Activated CD8-positive, alpha-beta T cell treated with anti-CD3 and anti-CD28 coated beads for 36 hours (primary cell): ENCODE measurements around the gene GPR137. TPM values are rescaled to one million over a fixed set of nuclear protein-coding genes. Genes with fewer than 3 reads are reported as not detected.

Experiments used
- ATAC-seq: fragments of 200-7000 bp; cut with Tn5 transposase; one replicate; pipeline ENCODE4 v1.10.0; 2021; ENCODE audit warnings: mild to moderate bottlenecking, moderate library complexity
- CTCF ChIA-PET: fragments of 350-600 bp; sonication (Branson Sonifier 250); formaldehyde crosslinking; loops from one replicate; lab custom pipeline; 2021; ENCODE audit warnings: antibody characterized with exemption; lab: Charles Lee
- POLR2A ChIA-PET: fragments of 350-600 bp; sonication (Branson Sonifier 250); formaldehyde crosslinking; loops from one replicate; lab custom pipeline; 2021; ENCODE audit warnings: antibody characterized with exemption; lab: Charles Lee
- DNase-seq: peaks from one replicate; pipeline ENCODE4 v3.0.0-alpha.2; 2020
- H3K27ac Mint-ChIP-seq: one replicate; pipeline ENCODE4 v1.8.0; 2021; ENCODE audit warnings: mild to moderate bottlenecking, mixed read lengths
- H3K27me3 Mint-ChIP-seq: one replicate; pipeline ENCODE4 v1.8.0; 2021; ENCODE audit warnings: mixed read lengths
- H3K36me3 Mint-ChIP-seq: one replicate; pipeline ENCODE4 v1.8.0; 2021; ENCODE audit warnings: low read depth, mixed read lengths
- H3K4me1 Mint-ChIP-seq: one replicate; pipeline ENCODE4 v1.8.0; 2021; ENCODE audit warnings: low read depth, mixed read lengths
- H3K4me3 Mint-ChIP-seq: one replicate; pipeline ENCODE4 v1.8.0; 2021; ENCODE audit warnings: mild to moderate bottlenecking, moderate library complexity, mixed read lengths
- H3K9me3 Mint-ChIP-seq: one replicate; pipeline ENCODE4 v1.8.0; 2021; ENCODE audit warnings: mixed read lengths
- CTCF ChIP-seq: fragments of 200-600 bp; IDR thresholded peaks from one replicate; pipeline ENCODE4 v1.8.0; 2022; ENCODE audit warnings: antibody characterized with exemption, mild to moderate bottlenecking
- intact Hi-C: fragments of 100-400 bp; cut with micrococcal nuclease; formaldehyde crosslinking; loops from one replicate; pipeline ENCODE4 v1.10.0; 2022
- total RNA-seq, 2 experiments: library from RNA; stranded (reverse); gene quantifications; one replicate each; pipeline ENCODE4 v1.2.3, GENCODE V29; 2021

Gene GPR137
- total RNA-seq, 2 experiments from 2014 or later, result 23.7 to 28.5 TPM

GRCh38 chr11:64268025-64268892 is 17.4 kb upstream of the GPR137 start:
- peak overlapping the region; percentile 96 for H3K4me3 Mint-ChIP-seq
- H3K27ac Mint-ChIP-seq, result peak overlapping the region; percentile 95
- H3K27me3 Mint-ChIP-seq, result no peaks in the 10 kb centered on the region
- no peak for TF ChIP-seq CTCF
- DNase-seq (no peak), ATAC-seq (no peak)
- no peaks in the 10 kb centered on the region for H3K9me3 Mint-ChIP-seq
- POLR2A ChIA-PET, result interaction anchor here (0.9 to 6.6 kb wide), 11 partner anchors 9 to 83 kb away, joined by 3 to 132 read pairs (median 11); partner anchors contain the start of genes BAD, ESRRA, GPR137 and PLCB3
- peaks cover 21% of the 10 kb centered on the region for H3K4me1 Mint-ChIP-seq
- CTCF ChIA-PET, result interaction anchor here (1.2 to 6.1 kb wide), 9 partner anchors 16 to 87 kb away, joined by 3 to 77 read pairs (median 5); partner anchors contain the start of genes ESRRA, FERMT3 and PLCB3
- H3K36me3 Mint-ChIP-seq, result peaks cover 8% of the 10 kb centered on the region
- intact Hi-C loops, result no loop called here

- Mint-ChIP-seq H3K4me3 (peak overlapping the region; percentile 96), H3K27me3 (no peaks in the 10 kb centered on the region), H3K27ac (peak overlapping the region; percentile 95), H3K9me3 (no peaks in the 10 kb centered on the region), H3K4me1 (peaks cover 21% of the 10 kb centered on the region), H3K36me3 (peaks cover 8% of the 10 kb centered on the region)
- POLR2A ChIA-PET, result interaction anchor here (0.6 to 6.6 kb wide), 14 partner anchors 10 to 84 kb away, joined by 3 to 132 read pairs (median 8); partner anchors contain the start of genes BAD, ESRRA, FERMT3 and GPR137
- DNase-seq, result peak; percentile 76
- ATAC-seq, result peak; percentile 22
- intact Hi-C loops, result no loop called here
- no peak for TF ChIP-seq CTCF
- CTCF ChIA-PET, result interaction anchor here (1.2 to 6.1 kb wide), 7 partner anchors 17 to 86 kb away, joined by 3 to 77 read pairs (median 10); partner anchors contain the start of genes ESRRA, FERMT3 and PLCB3
Measured at GRCh38 chr11:64268893-64269539, 16.6 kb upstream of the GPR137 start.

GRCh38 chr11:64269540-64270220 is 16.0 kb upstream of the GPR137 start:
- H3K36me3 Mint-ChIP-seq, result peaks cover 8% of the 10 kb centered on the region
- peak; percentile 98 for DNase-seq
- no peak for TF ChIP-seq CTCF
- peak overlapping the region; percentile 95 for H3K27ac Mint-ChIP-seq
- ChIA-PET CTCF (interaction anchor here (0.7 to 6.1 kb wide), 8 partner anchors 18 to 65 kb away, joined by 3 to 77 read pairs (median 7); partner anchors contain the start of genes ESRRA, FERMT3, PLCB3 and PRDX5), POLR2A (interaction anchor here (0.6 to 6.6 kb wide), 17 partner anchors 10 to 84 kb away, joined by 3 to 132 read pairs (median 6); partner anchors contain the start of genes BAD, ESRRA, FERMT3 and FKBP2)
- H3K4me3 Mint-ChIP-seq, result peak overlapping the region; percentile 96
- no peaks in the 10 kb centered on the region for H3K27me3 Mint-ChIP-seq
- peak; percentile 73 for ATAC-seq
- peaks cover 21% of the 10 kb centered on the region for H3K4me1 Mint-ChIP-seq
- intact Hi-C loops, result no loop called here
- no peaks in the 10 kb centered on the region for H3K9me3 Mint-ChIP-seq

- CTCF ChIA-PET, result interaction anchor here (0.8 to 2.3 kb wide), 3 partner anchors 26 to 29 kb away, joined by 3 to 10 read pairs (median 4); partner anchors contain the start of gene CATSPERZ
- Mint-ChIP-seq H3K4me1 (peaks cover 6% of the 10 kb centered on the region), H3K27ac (no peak overlapping the region), H3K9me3 (no peaks in the 10 kb centered on the region), H3K27me3 (no peaks in the 10 kb centered on the region), H3K4me3 (no peak overlapping the region), H3K36me3 (no peaks in the 10 kb centered on the region)
- ATAC-seq (no peak), DNase-seq (no peak)
- no peak for TF ChIP-seq CTCF
- intact Hi-C loops, result no loop called here
- POLR2A ChIA-PET, result interaction anchor here (0.7 to 1.0 kb wide), 3 partner anchors 8 to 78 kb away, joined by 3 to 4 read pairs (median 3); partner anchors contain the start of gene DNAJC4
Measured at GRCh38 chr11:64275031-64275800, 10.4 kb upstream of the GPR137 start.
